Caco-2 (cell line): Measurements from ENCODE around the gene GLUL. TPM values are rescaled to one million over a fixed set of nuclear protein-coding genes. Genes with fewer than 3 reads are reported as not detected.

Experiments
- BruUV-seq: library from RNA; stranded (reverse); fragments of 400-500 nt; replicated peaks from 2 replicates; lab custom pipeline; 2021; lab: Mats Ljungman, UMichigan
- CTCF ChIA-PET: fragments of 300-600 bp; sonication (Branson Sonifier 250); formaldehyde crosslinking; loops from one replicate; lab custom pipeline; 2022; ENCODE audit warnings: antibody characterized with exemption; lab: Charles Lee
- POLR2A ChIA-PET: fragments of 300-600 bp; sonication (Branson Sonifier 250); formaldehyde crosslinking; loops from one replicate; lab custom pipeline; 2022; ENCODE audit warnings: antibody characterized with exemption; lab: Charles Lee
- DNase-seq, 2 experiments: peaks; one replicate each; pipeline versions ENCODE4 v3.0.0 to v3.0.0-alpha.2; 2020 to 2022
- H3K27me3 ChIP-seq: replicated peaks from 2 replicates; pipeline ENCODE4 v1.6.0; 2011; ENCODE audit warnings: low read length; ENCODE audit not compliant: control insufficient read depth, insufficient read depth
- H3K36me3 ChIP-seq: 2 replicates; pipeline ENCODE4 v1.5.1; 2011; ENCODE audit warnings: low read length; ENCODE audit not compliant: control insufficient read depth, insufficient read depth
- H3K4me1 ChIP-seq: fragments of 250-450 bp; sonication (Bioruptor Pico); 2 replicates; pipeline ENCODE4 v1.5.1; 2020; ENCODE audit warnings: mild to moderate bottlenecking
- H3K4me3 ChIP-seq: 2 replicates; pipeline ENCODE4 v1.5.1; 2011; ENCODE audit warnings: low read depth, mild to moderate bottlenecking, control low read depth, low read length
- H3K9me3 ChIP-seq: fragments of 250-450 bp; sonication (Bioruptor Pico); 2 replicates; pipeline ENCODE4 v1.5.1; 2020; ENCODE audit warnings: mild to moderate bottlenecking, moderate library complexity
- H3K27ac Mint-ChIP-seq: one replicate; pipeline ENCODE4 v1.8.0; 2022; ENCODE audit warnings: mixed read lengths; ENCODE audit not compliant: unreplicated experiment
- H3K27me3 Mint-ChIP-seq: one replicate; pipeline ENCODE4 v1.8.0; 2022; ENCODE audit warnings: mixed read lengths; ENCODE audit not compliant: insufficient read depth, unreplicated experiment
- H3K36me3 Mint-ChIP-seq: one replicate; pipeline ENCODE4 v1.8.0; 2022; ENCODE audit warnings: mild to moderate bottlenecking, mixed read lengths; ENCODE audit not compliant: insufficient read depth, unreplicated experiment
- H3K4me1 Mint-ChIP-seq: one replicate; pipeline ENCODE4 v1.8.0; 2022; ENCODE audit warnings: low read depth, mixed read lengths; ENCODE audit not compliant: unreplicated experiment
- H3K4me3 Mint-ChIP-seq: one replicate; pipeline ENCODE4 v1.8.0; 2022; ENCODE audit warnings: mild to moderate bottlenecking, moderate library complexity, mixed read lengths; ENCODE audit not compliant: unreplicated experiment
- H3K9me3 Mint-ChIP-seq: one replicate; pipeline ENCODE4 v1.8.0; 2022; ENCODE audit warnings: mixed read lengths; ENCODE audit not compliant: unreplicated experiment
- intact Hi-C: fragments of 100-400 bp; cut with micrococcal nuclease; formaldehyde crosslinking; loops from one replicate; pipeline ENCODE4 v1.10.0; 2022; ENCODE audit not compliant: unreplicated experiment
- total RNA-seq: library from RNA; stranded (reverse); gene quantifications from 2 replicates; pipeline ENCODE4 v1.2.3, GENCODE V29; 2022
- TF ChIP-seq, protein P1 (sequence below), 2 experiments: fragments of 200-600 bp in 1 of 2; IDR thresholded peaks; 1 replicate in 1 of 2; 2 replicates in 1 of 2; pipeline versions ENCODE4 v1.5.1 to v1.8.0; 2011 to 2022; ENCODE audit warnings: antibody characterized with exemption in 1 of 2, control low read depth in 1 of 2, inconsistent platforms in 1 of 2, low read depth in 1 of 2, low read length in 1 of 2, mild to moderate bottlenecking in 1 of 2, moderate library complexity in 1 of 2; ENCODE audit not compliant: insufficient read depth in 1 of 2, severe bottlenecking in 1 of 2, unreplicated experiment in 1 of 2

The GLUL gene
- total RNA-seq, 1 experiment from 2014 or later, result 394 TPM

GRCh38 chr1:182392050-182393028 is 749 bp upstream of the GLUL start:
- Mint-ChIP-seq H3K9me3 (no peaks in the 10 kb centered on the region), H3K4me3 (peak overlapping the region; percentile 99), H3K27ac (peak overlapping the region; percentile 97), H3K36me3 (peaks cover 46% of the 10 kb centered on the region), H3K4me1 (peaks cover 28% of the 10 kb centered on the region), H3K27me3 (no peaks in the 10 kb centered on the region)
- no peak for DNase-seq
- intact Hi-C loops, result loop anchor here (5.0 kb wide), 1 partner anchor 290 kb away; no protein-coding TSS in a partner anchor
- CTCF ChIA-PET, result interaction anchor here (1.1 to 1.7 kb wide), 3 partner anchors 249 to 311 kb away, joined by 5 to 8 read pairs (median 7); no protein-coding TSS in a partner anchor
- H3K9me3 ChIP-seq, result no peaks in the 10 kb centered on the region
- TF ChIP-seq, protein P1, sequence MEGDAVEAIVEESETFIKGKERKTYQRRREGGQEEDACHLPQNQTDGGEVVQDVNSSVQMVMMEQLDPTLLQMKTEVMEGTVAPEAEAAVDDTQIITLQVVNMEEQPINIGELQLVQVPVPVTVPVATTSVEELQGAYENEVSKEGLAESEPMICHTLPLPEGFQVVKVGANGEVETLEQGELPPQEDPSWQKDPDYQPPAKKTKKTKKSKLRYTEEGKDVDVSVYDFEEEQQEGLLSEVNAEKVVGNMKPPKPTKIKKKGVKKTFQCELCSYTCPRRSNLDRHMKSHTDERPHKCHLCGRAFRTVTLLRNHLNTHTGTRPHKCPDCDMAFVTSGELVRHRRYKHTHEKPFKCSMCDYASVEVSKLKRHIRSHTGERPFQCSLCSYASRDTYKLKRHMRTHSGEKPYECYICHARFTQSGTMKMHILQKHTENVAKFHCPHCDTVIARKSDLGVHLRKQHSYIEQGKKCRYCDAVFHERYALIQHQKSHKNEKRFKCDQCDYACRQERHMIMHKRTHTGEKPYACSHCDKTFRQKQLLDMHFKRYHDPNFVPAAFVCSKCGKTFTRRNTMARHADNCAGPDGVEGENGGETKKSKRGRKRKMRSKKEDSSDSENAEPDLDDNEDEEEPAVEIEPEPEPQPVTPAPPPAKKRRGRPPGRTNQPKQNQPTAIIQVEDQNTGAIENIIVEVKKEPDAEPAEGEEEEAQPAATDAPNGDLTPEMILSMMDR (IDR thresholded peaks at IDR 0.05; ENCODE audit: insufficient read depth in 1 of 2, low read depth in 1 of 2, low read length in 1 of 2, severe bottlenecking in 1 of 2, unreplicated experiment in 1 of 2), result no peak
- peak overlapping the region; percentile 95 for H3K4me3 ChIP-seq
- H3K27me3 ChIP-seq, result no peaks in the 10 kb centered on the region
- H3K36me3 ChIP-seq, result peaks cover 9% of the 10 kb centered on the region
- BruUV-seq, result TSS peak; percentile 63
- POLR2A ChIA-PET, result interaction anchor here (0.5 to 1.3 kb wide), 16 partner anchors 10 to 311 kb away, joined by 3 to 17 read pairs (median 4); no protein-coding TSS in a partner anchor
- H3K4me1 ChIP-seq, result peaks cover 26% of the 10 kb centered on the region

DNA sequence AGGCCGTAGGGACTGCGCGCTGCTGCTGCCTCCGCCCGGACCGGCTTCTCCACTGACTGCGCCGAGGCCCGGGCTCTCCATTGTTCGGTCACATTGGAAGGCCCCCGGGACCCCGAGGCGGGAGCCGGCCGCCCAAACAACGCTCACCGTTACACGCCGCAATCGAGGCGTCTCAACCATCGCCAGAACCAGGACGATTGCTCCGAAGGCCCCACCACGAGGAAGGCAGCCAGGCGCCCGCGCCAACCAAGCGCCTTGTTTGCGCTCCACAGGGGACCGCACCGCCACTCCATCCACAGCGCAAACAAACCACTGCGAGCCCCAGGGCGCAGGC is 595 bp downstream of the GLUL start:
- H3K4me1 ChIP-seq, result peaks cover 19% of the 10 kb centered on the region
- CTCF ChIA-PET, result interaction anchor here (1.7 kb wide), 1 partner anchor 247 kb away, joined by 8 read pairs; no protein-coding TSS in a partner anchor

More for the DNA sequence above, 595 bp downstream of the GLUL start:
- POLR2A ChIA-PET, result interaction anchor here (1.2 kb wide), 4 partner anchors 91 to 299 kb away, joined by 3 to 17 read pairs (median 8); no protein-coding TSS in a partner anchor
- peak in 1 of 2 experiments; percentile 63 for DNase-seq
- no peaks in the 10 kb centered on the region for H3K27me3 ChIP-seq
- peaks cover 60% of the 10 kb centered on the region for H3K36me3 Mint-ChIP-seq
- no peaks in the 10 kb centered on the region for H3K9me3 Mint-ChIP-seq
- H3K4me1 Mint-ChIP-seq, result peaks cover 17% of the 10 kb centered on the region
- no peaks in the 10 kb centered on the region for H3K27me3 Mint-ChIP-seq
- BruUV-seq, result no TSS peak
- H3K4me3 ChIP-seq, result peak overlapping the region; percentile 95
- peaks cover 15% of the 10 kb centered on the region for H3K36me3 ChIP-seq
- intact Hi-C loops, result loop anchor here (2.0 to 5.0 kb wide), 2 partner anchors 82 to 289 kb away; no protein-coding TSS in a partner anchor
- TF ChIP-seq, protein P1 (IDR thresholded peaks at IDR 0.05; ENCODE audit: insufficient read depth in 1 of 2, low read depth in 1 of 2, low read length in 1 of 2, severe bottlenecking in 1 of 2, unreplicated experiment in 1 of 2), result no peak
- H3K27ac Mint-ChIP-seq, result peak overlapping the region; percentile 97
- H3K9me3 ChIP-seq, result no peaks in the 10 kb centered on the region
- H3K4me3 Mint-ChIP-seq, result peak overlapping the region; percentile 99
